ENCODE measurements around the gene ANKRD63. TPM values are rescaled to one million over a fixed set of nuclear protein-coding genes. Genes with fewer than 3 reads are reported as not detected.

The ANKRD63 gene
- total and polyA plus RNA-seq, 2 of the 13 experiments (the other 11 are each of a cell fraction or from before 2014, with no cell fraction given), result not detected

DNA sequence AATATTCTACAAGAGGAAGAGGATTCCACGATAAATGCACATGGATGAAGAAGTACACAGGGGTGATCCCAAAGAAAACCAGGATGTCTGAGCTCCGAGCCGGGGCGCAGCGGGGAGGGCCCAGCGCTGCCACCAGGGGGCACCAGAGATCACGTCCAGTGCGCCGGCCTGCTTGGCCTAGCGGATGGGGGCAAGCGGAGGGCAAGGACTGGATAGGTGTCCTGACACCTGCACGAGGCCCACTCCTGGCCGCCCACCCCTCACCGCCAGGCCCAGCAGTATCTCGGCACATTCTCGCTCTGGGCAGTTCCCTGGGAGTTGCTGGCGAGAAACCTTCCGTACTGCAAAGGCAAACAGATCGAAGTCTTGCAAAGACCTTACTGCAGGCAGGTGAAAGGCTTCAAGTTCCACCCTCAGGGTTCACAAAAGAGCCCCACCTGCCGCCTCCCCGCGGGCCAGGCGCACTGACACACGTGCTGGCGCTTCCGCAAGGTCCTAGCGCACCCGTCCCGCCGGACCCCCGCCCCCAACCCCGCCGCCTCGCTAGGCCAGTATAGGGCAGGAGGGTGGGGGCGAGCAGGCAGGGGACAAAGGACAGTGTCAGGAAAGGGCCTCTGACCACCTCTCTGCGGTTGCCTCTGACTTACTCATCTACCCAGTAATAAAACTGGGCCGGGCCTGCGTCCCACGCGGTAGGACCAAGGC, 3.3 kb downstream of the ANKRD63 start (continued):
- no peak for TF ChIP-seq ATF4 (CRISPR knock-in tag; IDR thresholded peaks at IDR 0.05)
- no peak for TF ChIP-seq ZNF777 (CRISPR knock-in tag; IDR thresholded peaks at IDR 0.05)
- TF ChIP-seq KLF16 (CRISPR knock-in tag; IDR thresholded peaks at IDR 0.05), result no peak
- TF ChIP-seq, protein P1, sequence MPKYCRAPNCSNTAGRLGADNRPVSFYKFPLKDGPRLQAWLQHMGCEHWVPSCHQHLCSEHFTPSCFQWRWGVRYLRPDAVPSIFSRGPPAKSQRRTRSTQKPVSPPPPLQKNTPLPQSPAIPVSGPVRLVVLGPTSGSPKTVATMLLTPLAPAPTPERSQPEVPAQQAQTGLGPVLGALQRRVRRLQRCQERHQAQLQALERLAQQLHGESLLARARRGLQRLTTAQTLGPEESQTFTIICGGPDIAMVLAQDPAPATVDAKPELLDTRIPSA (CRISPR knock-in tag; IDR thresholded peaks at IDR 0.05; ENCODE audit: borderline replicate concordance), result no peak
- TF ChIP-seq RXRB (CRISPR knock-in tag; IDR thresholded peaks at IDR 0.05; ENCODE audit: borderline replicate concordance), result no peak
- no peak for TF ChIP-seq ZBTB21 (CRISPR knock-in tag; IDR thresholded peaks at IDR 0.05)
- TF ChIP-seq, protein P2, sequence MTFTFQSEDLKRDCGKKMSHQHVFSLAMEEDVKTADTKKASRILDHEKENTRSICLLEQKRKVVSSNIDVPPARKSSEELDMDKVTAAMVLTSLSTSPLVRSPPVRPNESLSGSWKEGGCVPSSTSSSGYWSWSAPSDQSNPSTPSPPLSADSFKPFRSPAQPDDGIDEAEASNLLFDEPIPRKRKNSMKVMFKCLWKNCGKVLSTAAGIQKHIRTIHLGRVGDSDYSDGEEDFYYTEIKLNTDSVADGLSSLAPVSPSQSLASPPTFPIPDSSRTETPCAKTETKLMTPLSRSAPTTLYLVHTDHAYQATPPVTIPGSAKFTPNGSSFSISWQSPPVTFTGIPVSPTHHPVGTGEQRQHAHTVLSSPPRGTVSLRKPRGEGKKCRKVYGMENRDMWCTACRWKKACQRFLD (CRISPR knock-in tag; IDR thresholded peaks at IDR 0.05; ENCODE audit: borderline replicate concordance), result no peak
- no peak for TF ChIP-seq TOPORS (CRISPR knock-in tag; IDR thresholded peaks at IDR 0.05)
- TF ChIP-seq, protein P3, sequence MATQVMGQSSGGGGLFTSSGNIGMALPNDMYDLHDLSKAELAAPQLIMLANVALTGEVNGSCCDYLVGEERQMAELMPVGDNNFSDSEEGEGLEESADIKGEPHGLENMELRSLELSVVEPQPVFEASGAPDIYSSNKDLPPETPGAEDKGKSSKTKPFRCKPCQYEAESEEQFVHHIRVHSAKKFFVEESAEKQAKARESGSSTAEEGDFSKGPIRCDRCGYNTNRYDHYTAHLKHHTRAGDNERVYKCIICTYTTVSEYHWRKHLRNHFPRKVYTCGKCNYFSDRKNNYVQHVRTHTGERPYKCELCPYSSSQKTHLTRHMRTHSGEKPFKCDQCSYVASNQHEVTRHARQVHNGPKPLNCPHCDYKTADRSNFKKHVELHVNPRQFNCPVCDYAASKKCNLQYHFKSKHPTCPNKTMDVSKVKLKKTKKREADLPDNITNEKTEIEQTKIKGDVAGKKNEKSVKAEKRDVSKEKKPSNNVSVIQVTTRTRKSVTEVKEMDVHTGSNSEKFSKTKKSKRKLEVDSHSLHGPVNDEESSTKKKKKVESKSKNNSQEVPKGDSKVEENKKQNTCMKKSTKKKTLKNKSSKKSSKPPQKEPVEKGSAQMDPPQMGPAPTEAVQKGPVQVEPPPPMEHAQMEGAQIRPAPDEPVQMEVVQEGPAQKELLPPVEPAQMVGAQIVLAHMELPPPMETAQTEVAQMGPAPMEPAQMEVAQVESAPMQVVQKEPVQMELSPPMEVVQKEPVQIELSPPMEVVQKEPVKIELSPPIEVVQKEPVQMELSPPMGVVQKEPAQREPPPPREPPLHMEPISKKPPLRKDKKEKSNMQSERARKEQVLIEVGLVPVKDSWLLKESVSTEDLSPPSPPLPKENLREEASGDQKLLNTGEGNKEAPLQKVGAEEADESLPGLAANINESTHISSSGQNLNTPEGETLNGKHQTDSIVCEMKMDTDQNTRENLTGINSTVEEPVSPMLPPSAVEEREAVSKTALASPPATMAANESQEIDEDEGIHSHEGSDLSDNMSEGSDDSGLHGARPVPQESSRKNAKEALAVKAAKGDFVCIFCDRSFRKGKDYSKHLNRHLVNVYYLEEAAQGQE (IDR thresholded peaks at IDR 0.05; ENCODE audit: borderline replicate concordance in 1 of 2, low read depth in 1 of 2, low read length in 2 of 2), result no peak
- no peak for TF ChIP-seq ZNF282 (IDR thresholded peaks at IDR 0.05; ENCODE audit: partially characterized antibody)
- TF ChIP-seq HDAC1 (CRISPR knock-in tag; IDR thresholded peaks at IDR 0.05), result no peak
- no peak for TF ChIP-seq RFXANK (CRISPR knock-in tag; IDR thresholded peaks at IDR 0.05)
- TF ChIP-seq GLMP (CRISPR knock-in tag; IDR thresholded peaks at IDR 0.05; ENCODE audit: borderline replicate concordance), result no peak
- no peak for TF ChIP-seq ZNF574 (CRISPR knock-in tag; IDR thresholded peaks at IDR 0.05)
- peak; percentile 34; the same call in 1 of the 2 replicates for TF ChIP-seq PATZ1 (CRISPR knock-in tag; IDR thresholded peaks at IDR 0.05)
